MCF 10A (cell line): Measurements from ENCODE around the gene SIRT4. TPM values are rescaled to one million over a fixed set of nuclear protein-coding genes. Genes with fewer than 3 reads are reported as not detected.

ENCODE experiments used
- BruUV-seq: library from RNA; stranded (reverse); fragments of 400-500 nt; replicated peaks from 2 replicates; lab custom pipeline; 2021; lab: Mats Ljungman, UMichigan
- CTCF ChIA-PET: fragments of 300-600 bp; sonication (Branson Sonifier 250); formaldehyde crosslinking; extraction: SDS; loops from one replicate; lab custom pipeline; 2021; ENCODE audit warnings: antibody characterized with exemption, inconsistent platforms; lab: Yijun Ruan, JAX
- POLR2A ChIA-PET: fragments of 300-600, 350-650 bp; sonication (Branson Sonifier 250); formaldehyde crosslinking; extraction: SDS; loops from one replicate; lab custom pipeline; 2020; ENCODE audit warnings: antibody characterized with exemption, inconsistent platforms; lab: Yijun Ruan, JAX
- DNase-seq: peaks from one replicate; pipeline ENCODE4 v3.0.0-alpha.2; 2018; ENCODE audit not compliant: unreplicated experiment
- H3K27ac Mint-ChIP-seq: one replicate; pipeline ENCODE4 v1.8.0; 2022; ENCODE audit warnings: mild to moderate bottlenecking, low read depth, mixed read lengths; ENCODE audit not compliant: unreplicated experiment
- H3K27me3 Mint-ChIP-seq: one replicate; pipeline ENCODE4 v1.8.0; 2022; ENCODE audit warnings: mixed read lengths; ENCODE audit not compliant: insufficient read depth, unreplicated experiment
- H3K36me3 Mint-ChIP-seq: one replicate; pipeline ENCODE4 v1.8.0; 2022; ENCODE audit warnings: mild to moderate bottlenecking, moderate library complexity, mixed read lengths; ENCODE audit not compliant: insufficient read depth, unreplicated experiment
- H3K4me1 Mint-ChIP-seq: one replicate; pipeline ENCODE4 v1.8.0; 2022; ENCODE audit warnings: mixed read lengths; ENCODE audit not compliant: insufficient read depth, unreplicated experiment
- H3K4me3 Mint-ChIP-seq: one replicate; pipeline ENCODE4 v1.8.0; 2022; ENCODE audit warnings: mild to moderate bottlenecking, moderate library complexity, mixed read lengths; ENCODE audit not compliant: unreplicated experiment
- H3K9me3 Mint-ChIP-seq: one replicate; pipeline ENCODE4 v1.8.0; 2022; ENCODE audit warnings: mixed read lengths; ENCODE audit not compliant: unreplicated experiment
- CTCF ChIP-seq: fragments of 200-600 bp; IDR thresholded peaks from one replicate; pipeline ENCODE4 v1.8.0; 2022; ENCODE audit warnings: antibody characterized with exemption, mild to moderate bottlenecking; ENCODE audit not compliant: unreplicated experiment
- intact Hi-C: fragments of 100-400 bp; cut with micrococcal nuclease; formaldehyde crosslinking; loops from 2 replicates; pipeline ENCODE4 v1.14.1; 2022
- total RNA-seq: library from RNA; stranded (reverse); gene quantifications from 2 replicates; pipeline ENCODE4 v1.2.3, GENCODE V29; 2022

Gene SIRT4
- total RNA-seq, 1 experiment from 2014 or later: 0.61 TPM

DNA sequence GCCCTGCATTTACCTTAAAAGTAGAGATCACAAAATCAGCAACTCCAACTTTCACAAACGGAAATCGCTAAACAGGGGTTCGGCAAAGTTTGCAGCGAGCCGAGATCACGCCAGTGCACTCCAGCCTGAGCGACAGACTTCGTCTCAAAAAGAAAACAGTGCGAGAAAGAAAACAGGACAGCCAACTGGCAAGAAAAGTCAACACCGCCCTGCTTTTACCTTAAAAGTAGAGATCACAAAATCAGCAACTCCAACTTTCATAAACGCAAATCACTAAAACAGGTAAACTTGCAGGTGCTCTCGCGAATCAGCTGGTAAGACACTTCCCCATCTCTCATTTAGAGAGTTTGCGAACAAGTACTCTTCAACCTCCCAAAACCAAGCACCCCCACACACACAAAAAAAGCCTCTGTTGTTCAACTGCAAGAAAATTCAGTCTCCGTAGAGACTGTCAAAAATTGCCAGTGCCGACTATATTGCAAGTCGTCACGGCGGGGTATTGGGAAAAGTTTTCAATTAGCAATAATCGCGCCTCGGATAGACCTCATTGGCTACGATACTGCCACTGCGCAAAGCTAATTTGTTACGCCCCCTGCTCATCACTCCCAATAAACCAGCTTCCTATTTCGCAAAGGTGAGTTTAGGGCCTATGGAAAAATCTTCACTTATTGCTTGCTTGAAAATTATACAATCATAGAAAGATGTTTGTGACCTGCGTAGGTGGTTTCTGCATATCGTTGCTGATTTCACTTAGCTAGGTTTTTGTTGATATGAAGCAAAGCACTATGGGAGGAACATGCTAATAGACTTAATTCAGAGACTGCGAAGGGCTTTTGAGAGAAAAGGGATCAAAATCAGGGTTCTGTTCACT is 9.2 kb upstream of the SIRT4 start, which contains the start of gene RNU4-1:
Gene RNU4-1, minus strand, starts transcription at position 577 of the 871 bp plus-strand sequence.
- no peaks in the 10 kb centered on the region for H3K4me1 Mint-ChIP-seq
- intact Hi-C loops: loop anchor here (1.0 kb wide), 1 partner anchor 9 kb away; the partner anchor contains the start of gene SIRT4
- H3K27me3 Mint-ChIP-seq: no peaks in the 10 kb centered on the region
- H3K27ac Mint-ChIP-seq: no peak within 1 kb of the TSS
- no peak for TF ChIP-seq CTCF
- H3K36me3 Mint-ChIP-seq: no peaks in the 10 kb centered on the region
- H3K4me3 Mint-ChIP-seq: no peak within 1 kb of the TSS
- H3K9me3 Mint-ChIP-seq: no peaks in the 10 kb centered on the region
- peak; percentile 95 for DNase-seq
- POLR2A ChIA-PET: interaction anchor here (0.6 to 5.5 kb wide), 35 partner anchors 10 to 984 kb away, joined by 3 to 125 read pairs (median 6); partner anchors contain the start of genes COX6A1, POP5, PXN and RAB35
- BruUV-seq: no TSS peak
- CTCF ChIA-PET: interaction anchor here (0.7 to 1.6 kb wide), 4 partner anchors 10 to 92 kb away, joined by 3 to 4 read pairs (median 3); partner anchors contain the start of gene SIRT4

DNA sequence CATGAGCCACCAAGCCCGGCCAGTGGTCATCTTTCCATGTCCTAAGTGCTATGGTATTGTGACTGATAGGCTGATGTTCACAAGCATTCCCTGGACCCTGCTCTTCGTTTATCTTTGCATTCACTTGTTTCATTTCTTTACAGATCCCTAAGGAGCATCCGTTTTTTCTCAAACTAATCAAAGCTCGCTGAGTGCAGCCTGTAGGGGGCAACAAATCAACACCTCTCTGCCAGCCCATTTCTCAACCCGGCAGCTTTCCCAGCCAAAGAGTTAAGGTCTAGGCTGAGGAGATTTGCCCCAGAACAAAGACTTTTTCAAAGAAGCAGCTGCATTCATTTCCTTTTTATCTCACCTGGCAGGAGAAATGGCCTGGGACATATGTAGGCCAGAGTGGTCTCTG is 12.1 kb downstream of the SIRT4 start:
- BruUV-seq: no TSS peak
- TF ChIP-seq CTCF: no peak
- H3K27ac Mint-ChIP-seq: no peak overlapping the region
- POLR2A ChIA-PET: interaction anchor here (1.1 to 6.3 kb wide), 4 partner anchors 11 to 215 kb away, joined by 3 to 44 read pairs (median 4); partner anchors contain the start of genes RNU4-2 and SIRT4
- no peaks in the 10 kb centered on the region for H3K27me3 Mint-ChIP-seq
- peaks cover 5% of the 10 kb centered on the region for H3K36me3 Mint-ChIP-seq
- H3K4me3 Mint-ChIP-seq: no peak overlapping the region
- CTCF ChIA-PET: interaction anchor here (0.9 to 7.8 kb wide), 5 partner anchors 10 to 86 kb away, joined by 3 to 64 read pairs (median 3); partner anchors contain the start of gene SIRT4
- H3K9me3 Mint-ChIP-seq: no peaks in the 10 kb centered on the region
- intact Hi-C loops: no loop called here
- peaks cover 15% of the 10 kb centered on the region for H3K4me1 Mint-ChIP-seq
- peak; percentile 24 for DNase-seq

DNA sequence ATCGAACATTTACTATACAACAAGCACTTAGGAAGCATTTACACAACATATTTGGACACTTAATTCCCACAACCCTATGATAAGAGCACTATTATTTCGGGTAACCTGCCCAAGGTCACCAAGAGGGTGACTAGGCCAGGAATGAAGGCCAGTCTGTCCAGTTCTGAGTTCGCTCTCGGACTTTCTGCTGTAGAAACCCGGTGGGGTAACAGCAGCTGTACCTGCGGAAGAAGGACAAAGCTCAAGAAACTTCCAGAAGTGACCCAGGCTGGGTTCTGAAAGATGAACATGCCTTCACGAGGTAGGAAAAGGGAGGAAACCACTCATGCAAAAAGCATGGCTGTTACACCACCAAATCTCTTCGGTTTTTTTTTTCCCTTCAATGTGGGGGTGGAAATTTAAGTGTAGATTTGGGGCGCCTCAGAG is 14.7 kb downstream of the SIRT4 start:
- Mint-ChIP-seq H3K27ac (peak overlapping the region; percentile 97), H3K4me1 (peaks cover 15% of the 10 kb centered on the region), H3K9me3 (no peaks in the 10 kb centered on the region), H3K36me3 (peaks cover 5% of the 10 kb centered on the region), H3K4me3 (peak overlapping the region; percentile 95), H3K27me3 (no peaks in the 10 kb centered on the region)
- DNase-seq: no peak
- intact Hi-C loops: no loop called here
- TF ChIP-seq CTCF: no peak
- TSS peak; percentile 90 for BruUV-seq
- POLR2A ChIA-PET: interaction anchor here (0.6 to 6.3 kb wide), 12 partner anchors 10 to 219 kb away, joined by 3 to 44 read pairs (median 4); partner anchors contain the start of genes RNU4-1, RNU4-2, RPLP0 and SIRT4
- CTCF ChIA-PET: interaction anchor here (0.6 to 7.8 kb wide), 13 partner anchors 9 to 407 kb away, joined by 3 to 64 read pairs (median 4); partner anchors contain the start of gene SIRT4
